HTERT RPE-1 (cell line): ENCODE measurements around the gene FAM237A.

Experiments
- in situ Hi-C: fragments of 300-500 bp; cut with MboI; formaldehyde crosslinking; loops from 4 replicates; pipeline ENCODE4 v1.14.3; 2020; ENCODE audit warnings: low sequenced_read_pairs

The FAM237A gene

DNA sequence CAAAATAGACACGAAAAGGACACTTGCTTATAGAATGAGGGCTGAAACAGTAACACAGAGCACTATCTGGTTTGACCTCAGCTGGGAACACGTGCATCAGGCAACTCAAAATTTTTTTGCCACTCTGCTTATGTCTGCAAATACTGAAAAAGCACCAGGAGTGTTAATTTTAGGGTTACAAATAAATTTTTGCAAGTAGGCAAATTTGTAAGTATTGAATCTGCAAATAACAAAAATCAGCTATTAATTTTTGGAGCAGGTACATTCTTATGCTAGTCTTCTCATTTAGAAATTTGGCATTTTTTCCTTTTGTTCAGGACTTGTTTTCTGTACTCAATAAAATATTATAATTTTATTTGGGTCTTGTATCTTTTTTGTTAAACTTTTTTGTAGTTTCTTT, 46.2 kb downstream of the FAM237A start:
- in situ Hi-C loops: no loop called here

DNA sequence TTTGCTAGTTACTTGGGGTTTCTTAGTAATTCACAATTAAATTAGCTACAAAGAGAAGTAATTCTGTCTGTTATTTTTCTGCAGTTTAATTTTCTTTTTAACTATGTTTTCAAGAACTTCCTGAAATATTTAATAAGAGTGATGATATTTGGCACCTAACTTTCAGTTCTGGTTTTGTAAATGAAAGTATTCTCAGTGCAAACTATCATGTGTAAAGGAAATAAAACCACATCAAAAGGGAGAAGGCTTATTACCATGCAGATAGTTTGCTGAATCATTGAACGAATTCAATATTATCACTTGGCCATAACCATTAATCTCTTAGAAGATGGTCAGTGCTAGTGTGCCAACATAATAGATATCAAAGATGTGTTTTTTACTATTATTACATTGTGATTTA, 46.7 kb downstream of the FAM237A start:
- in situ Hi-C loops: no loop called here

DNA sequence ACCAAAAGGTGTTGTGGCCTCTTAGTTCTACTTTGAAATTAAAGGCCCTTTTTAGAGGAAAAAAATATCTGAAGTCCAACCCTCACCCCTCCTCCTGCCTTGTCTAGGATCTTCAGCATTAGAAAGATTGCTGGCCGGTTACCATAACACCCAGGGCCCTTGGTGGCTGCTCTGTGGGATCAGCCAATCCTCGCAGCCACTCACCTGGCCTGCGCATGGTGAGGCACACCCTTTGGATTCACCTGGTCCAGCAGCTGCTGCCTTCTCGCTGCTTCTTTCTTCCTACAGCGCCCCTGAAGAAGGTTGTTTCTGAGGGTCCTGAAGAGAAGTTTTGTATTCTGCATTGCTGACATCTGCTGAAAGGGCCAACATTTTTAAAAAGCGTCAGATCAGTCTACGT, 50.7 kb downstream of the FAM237A start:
- in situ Hi-C loops: no loop called here

DNA sequence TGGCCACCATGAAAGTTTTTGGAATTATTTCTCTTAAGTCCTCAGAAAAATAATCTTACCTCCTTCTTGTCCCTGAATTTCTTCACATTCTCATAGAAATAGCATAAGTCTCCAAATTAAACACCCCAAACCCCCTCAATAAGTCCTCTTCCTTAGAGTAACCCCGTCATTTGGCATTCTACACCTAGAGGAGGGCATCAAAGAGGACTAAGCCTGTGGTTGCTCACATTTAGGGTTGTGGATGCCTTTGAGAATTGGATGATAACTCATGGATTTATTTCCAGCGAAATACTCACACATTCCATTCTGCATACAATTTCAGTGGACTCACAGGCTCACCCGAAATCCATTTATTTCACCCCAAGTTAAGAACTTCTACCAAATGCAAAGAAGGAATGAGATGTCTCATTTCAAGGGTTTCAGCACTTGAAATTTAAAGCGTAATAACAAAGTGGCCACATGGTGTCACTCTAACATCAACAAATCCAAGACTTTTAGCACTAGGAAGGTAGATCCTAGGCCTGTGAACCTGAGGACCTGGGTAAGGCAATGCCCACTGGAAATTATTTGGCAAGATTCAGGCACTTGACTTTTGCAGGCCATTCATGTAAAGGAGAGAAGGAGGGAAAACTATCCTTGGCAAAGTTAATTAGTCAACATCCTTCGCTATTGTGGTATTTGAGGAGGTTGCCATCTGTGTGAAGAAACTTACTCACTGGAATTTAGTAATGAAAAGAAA, 51.3 kb downstream of the FAM237A start:
- in situ Hi-C loops: no loop called here

DNA sequence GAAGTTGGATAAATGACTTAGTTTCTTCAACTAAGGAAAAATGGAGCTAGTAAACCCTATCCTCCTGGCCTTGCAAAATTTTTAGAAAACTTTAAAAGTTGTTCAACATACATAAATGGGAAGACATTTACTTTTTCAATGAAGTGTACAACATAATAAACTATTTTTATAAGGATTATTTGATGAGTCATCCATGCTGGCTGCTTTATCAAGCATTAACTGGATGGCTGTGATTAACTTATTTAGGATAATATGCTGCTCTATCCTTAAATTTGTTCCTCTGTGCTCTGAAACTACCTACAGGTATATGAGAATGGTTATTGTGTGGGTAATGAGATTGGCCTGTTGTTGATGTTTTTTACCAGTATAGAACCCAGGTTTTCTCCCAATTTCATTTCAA, 54.6 kb downstream of the FAM237A start:
- in situ Hi-C loops: no loop called here

DNA sequence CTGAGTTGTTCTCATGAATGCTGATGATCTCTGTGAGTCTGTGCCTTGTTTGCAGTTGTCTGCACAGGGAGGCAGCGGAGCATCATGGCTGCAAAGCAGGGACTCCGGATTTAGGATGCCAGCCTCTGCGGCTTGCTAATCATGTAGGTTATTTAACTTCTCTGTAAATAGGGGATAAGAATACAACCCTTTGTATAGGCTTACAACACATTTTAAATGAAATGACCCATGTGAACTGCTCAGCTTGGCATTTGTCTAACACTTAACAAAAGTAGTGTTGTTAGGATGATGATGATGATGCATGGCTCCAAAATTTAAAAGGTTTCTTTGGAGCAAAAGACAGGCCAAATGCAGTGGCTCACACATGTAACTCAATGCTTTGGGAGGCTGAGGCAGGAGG, 56.5 kb downstream of the FAM237A start:
- in situ Hi-C loops: no loop called here
